SU-DHL-6 (cell line): Measurements from ENCODE around the gene GAS5.

Experiments used
- CTCF ChIP-seq: fragments of 200-600 bp; sonication (generic); IDR thresholded peaks from one replicate; pipeline ENCODE4 v1.5.1; 2017; ENCODE audit warnings: antibody characterized with exemption, mild to moderate bottlenecking, low read length, moderate library complexity; ENCODE audit not compliant: insufficient read depth, poor library complexity, severe bottlenecking
- EZH2phosphoT487 ChIP-seq: fragments of 200-600 bp; sonication (generic), shearing (Covaris generic); conservative IDR thresholded peaks from 2 replicates; pipeline ENCODE4 v1.6.1; 2018; ENCODE audit warnings: mild to moderate bottlenecking, antibody characterized with exemption, low read length, moderate library complexity, mixed read lengths

DNA sequence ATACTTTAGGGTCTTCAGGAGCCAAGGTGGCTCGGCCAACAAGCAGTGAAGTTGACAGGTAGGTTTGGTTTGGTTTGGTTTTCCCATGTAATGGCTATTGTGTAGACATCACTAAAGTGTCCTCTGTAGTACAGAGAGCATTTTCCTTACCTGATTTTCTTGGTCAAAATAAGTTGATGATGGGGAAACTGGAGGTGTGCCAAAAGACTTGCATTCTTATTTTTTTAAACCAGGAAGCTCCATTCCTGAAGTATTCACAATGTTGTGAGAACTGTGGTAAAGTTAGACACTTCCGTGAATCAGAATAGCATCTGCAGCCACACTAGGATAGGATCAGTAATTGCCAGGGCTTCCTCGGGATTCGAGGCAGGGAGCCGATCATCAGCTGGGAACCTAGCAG, 3.3 kb upstream of the GAS5 start:
- TF ChIP-seq CTCF (no peak), EZH2phosphoT487 (no peak)
